Choroid plexus epithelial cell (primary cell): ENCODE results near the gene USP12.
"Not testable (repeated sequence)": the region's sequence is repeated elsewhere in the genome, so short reads cannot be mapped to it uniquely, and the experiment has no call there.

Experiments
- DNase-seq: peaks from one replicate; pipeline ENCODE4 v3.0.0-alpha.2; 2010; ENCODE audit warnings: low read depth
- H3K4me3 ChIP-seq: 2 replicates; pipeline ENCODE4 v1.5.1; 2011; ENCODE audit warnings: low read depth, mild to moderate bottlenecking, control low read depth, low read length, moderate library complexity
- TF ChIP-seq, protein P1 (sequence below): conservative IDR thresholded peaks from 2 replicates; pipeline ENCODE4 v1.5.1; 2011; ENCODE audit warnings: low read depth, mild to moderate bottlenecking, control low read depth, inconsistent platforms, low read length, moderate library complexity

USP12 gene

DNA sequence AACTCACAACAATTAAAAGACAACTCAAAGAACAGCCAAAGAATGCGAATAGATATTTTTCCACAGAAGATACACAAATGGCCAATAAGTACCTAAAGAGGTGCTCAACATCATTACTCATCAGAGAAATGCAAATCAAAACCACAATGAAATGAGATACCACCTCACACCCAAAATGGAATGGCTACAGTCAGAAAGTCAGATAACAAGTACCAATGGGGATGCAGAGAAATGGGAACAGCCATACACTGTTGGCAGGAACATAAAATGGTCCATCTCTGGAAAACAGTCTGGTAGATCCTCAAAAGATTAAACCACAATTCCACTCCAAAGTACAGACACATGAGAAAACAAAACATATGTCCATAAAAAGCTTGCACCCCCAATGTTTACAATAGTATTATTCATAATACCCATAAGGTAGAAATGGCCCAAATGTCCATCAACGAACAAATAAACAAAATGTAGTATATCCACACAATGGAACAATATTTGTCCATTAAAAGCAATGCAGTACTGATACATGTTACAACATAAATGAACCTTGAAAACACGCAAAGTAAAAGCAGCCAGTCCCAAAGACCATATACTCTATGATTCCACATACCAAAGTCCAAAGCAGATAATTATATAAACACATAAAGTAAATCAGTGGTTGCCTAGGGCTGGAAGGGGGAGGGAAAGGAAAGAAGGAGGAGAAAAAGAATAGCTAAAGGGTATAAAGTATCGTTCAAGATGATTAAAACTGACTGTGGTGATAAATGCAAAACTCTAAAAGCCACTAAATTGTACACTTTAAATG lies 19.6 kb downstream of the USP12 start:
- no peak overlapping the region for H3K4me3 ChIP-seq
- peak; percentile 21 for DNase-seq
- TF ChIP-seq, protein P1, sequence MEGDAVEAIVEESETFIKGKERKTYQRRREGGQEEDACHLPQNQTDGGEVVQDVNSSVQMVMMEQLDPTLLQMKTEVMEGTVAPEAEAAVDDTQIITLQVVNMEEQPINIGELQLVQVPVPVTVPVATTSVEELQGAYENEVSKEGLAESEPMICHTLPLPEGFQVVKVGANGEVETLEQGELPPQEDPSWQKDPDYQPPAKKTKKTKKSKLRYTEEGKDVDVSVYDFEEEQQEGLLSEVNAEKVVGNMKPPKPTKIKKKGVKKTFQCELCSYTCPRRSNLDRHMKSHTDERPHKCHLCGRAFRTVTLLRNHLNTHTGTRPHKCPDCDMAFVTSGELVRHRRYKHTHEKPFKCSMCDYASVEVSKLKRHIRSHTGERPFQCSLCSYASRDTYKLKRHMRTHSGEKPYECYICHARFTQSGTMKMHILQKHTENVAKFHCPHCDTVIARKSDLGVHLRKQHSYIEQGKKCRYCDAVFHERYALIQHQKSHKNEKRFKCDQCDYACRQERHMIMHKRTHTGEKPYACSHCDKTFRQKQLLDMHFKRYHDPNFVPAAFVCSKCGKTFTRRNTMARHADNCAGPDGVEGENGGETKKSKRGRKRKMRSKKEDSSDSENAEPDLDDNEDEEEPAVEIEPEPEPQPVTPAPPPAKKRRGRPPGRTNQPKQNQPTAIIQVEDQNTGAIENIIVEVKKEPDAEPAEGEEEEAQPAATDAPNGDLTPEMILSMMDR = no peak

GRCh38 chr13:27149702-27150101 lies 21.9 kb downstream of the USP12 start:
- H3K4me3 ChIP-seq = no peak overlapping the region
- DNase-seq = no peak
- TF ChIP-seq, protein P1 = no peak

- DNase-seq = no peak
- H3K4me3 ChIP-seq = no peak overlapping the region
- TF ChIP-seq, protein P1 = no peak
Observed at GRCh38 chr13:27148900-27149299, 22.7 kb downstream of the USP12 start.

DNA sequence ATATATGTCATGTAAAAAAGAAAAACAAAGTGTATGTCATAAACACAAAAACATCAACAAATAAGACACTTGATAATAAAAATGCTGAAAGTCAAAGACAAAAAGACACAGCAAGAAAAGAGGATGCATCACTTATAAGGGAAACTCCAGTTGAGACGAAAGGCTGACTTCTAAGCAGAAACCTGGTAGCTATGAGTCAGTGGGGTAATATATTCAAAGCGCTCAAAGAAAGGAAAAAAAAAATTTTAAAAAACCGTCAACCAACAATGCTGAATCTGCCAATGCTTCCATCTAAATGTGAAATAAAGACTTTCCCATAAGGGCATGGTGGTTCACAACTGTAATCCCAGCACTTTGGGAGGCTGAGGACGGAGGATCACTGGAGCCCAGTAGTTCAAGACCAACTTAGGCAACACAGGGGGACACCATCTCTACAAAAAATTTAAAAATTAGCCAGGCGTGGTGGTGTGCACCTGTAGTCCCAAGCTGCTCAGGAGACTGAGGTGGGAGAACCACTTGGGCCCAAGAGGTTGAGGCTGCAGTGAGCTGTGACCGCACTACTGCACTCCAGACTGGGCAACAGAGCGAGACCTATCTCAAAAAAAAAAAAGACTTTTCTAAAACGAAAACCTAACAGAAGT lies 24.0 kb downstream of the USP12 start:
- no peak for DNase-seq
- H3K4me3 ChIP-seq = no peak overlapping the region
- TF ChIP-seq, protein P1 = no peak

- TF ChIP-seq, protein P1 = no peak
- no peak overlapping the region for H3K4me3 ChIP-seq
Observed at GRCh38 chr13:27141746-27142145, 29.9 kb downstream of the USP12 start.

GRCh38 chr13:27141159-27141558 lies 30.5 kb downstream of the USP12 start:
- DNase-seq, H3K4me3 ChIP-seq: not testable (repeated sequence)

More at GRCh38 chr13:27141746-27142145, 29.9 kb downstream of the USP12 start:
- no peak for DNase-seq

GRCh38 chr13:27140060-27140459 lies 31.6 kb downstream of the USP12 start:
- no peak for DNase-seq
- TF ChIP-seq, protein P1 = no peak
- H3K4me3 ChIP-seq = no peak overlapping the region
